GM12864 (cell line): ENCODE results near the gene TRPM7.

Experiments
- DNase-seq: peaks from one replicate; pipeline ENCODE4 v3.0.0-alpha.2; 2011; ENCODE audit warnings: low read depth
- H3K4me3 ChIP-seq: 2 replicates; pipeline ENCODE4 v1.5.1; 2011; ENCODE audit warnings: mild to moderate bottlenecking, low read depth, low read length, control low read depth
- CTCF ChIP-seq: IDR thresholded peaks from 2 replicates; pipeline ENCODE4 v1.5.1; 2011; ENCODE audit warnings: low read depth, mild to moderate bottlenecking, moderate library complexity, low read length, control low read depth, inconsistent platforms; ENCODE audit errors: missing control alignments

Gene TRPM7

GRCh38 chr15:50563756-50564155 lies 122.8 kb downstream of the TRPM7 start:
- TF ChIP-seq CTCF, result no peak
- H3K4me3 ChIP-seq, result no peak overlapping the region
- DNase-seq, result no peak

- H3K4me3 ChIP-seq, result no peak overlapping the region
- TF ChIP-seq CTCF, result no peak
- no peak for DNase-seq
Observed at GRCh38 chr15:50562735-50563640, 123.6 kb downstream of the TRPM7 start.

GRCh38 chr15:50558012-50558411 lies 128.6 kb downstream of the TRPM7 start:
- no peak overlapping the region for H3K4me3 ChIP-seq
- TF ChIP-seq CTCF, result no peak
- DNase-seq, result no peak

- DNase-seq, result no peak
- no peak overlapping the region for H3K4me3 ChIP-seq
- TF ChIP-seq CTCF, result no peak
Observed at GRCh38 chr15:50556642-50557371, 129.8 kb downstream of the TRPM7 start.

- no peak for DNase-seq
- no peak for TF ChIP-seq CTCF
- H3K4me3 ChIP-seq, result no peak overlapping the region
Observed at GRCh38 chr15:50552238-50552637, 134.4 kb downstream of the TRPM7 start.

GRCh38 chr15:50549326-50549725 lies 137.3 kb downstream of the TRPM7 start:
- H3K4me3 ChIP-seq, result no peak overlapping the region
- TF ChIP-seq CTCF, result no peak
- no peak for DNase-seq
